ENCODE data around the gene NRL.

NRL gene

GRCh38 chr14:24098927-24099813, 15.6 kb downstream of the NRL start:
- no peak for TF ChIP-seq CTCF (IDR thresholded peaks at IDR 0.05; ENCODE audit: insufficient read depth, low read depth, low read length, missing control alignments)
- no peak for DNase-seq (ENCODE audit: low read depth)
- no peak overlapping the region for H3K4me3 ChIP-seq (ENCODE audit: low read length)

- no peak for TF ChIP-seq CTCF (IDR thresholded peaks at IDR 0.05; ENCODE audit: insufficient read depth, low read depth, low read length, missing control alignments)
- H3K4me3 ChIP-seq (ENCODE audit: low read length): no peak overlapping the region
- no peak for DNase-seq (ENCODE audit: low read depth)
Observed at GRCh38 chr14:24098229-24098926, 16.4 kb downstream of the NRL start.

- no peak for TF ChIP-seq CTCF (IDR thresholded peaks at IDR 0.05; ENCODE audit: insufficient read depth, low read depth, low read length, missing control alignments)
- no peak for DNase-seq (ENCODE audit: low read depth)
- H3K4me3 ChIP-seq (ENCODE audit: low read length): no peak overlapping the region
Observed at GRCh38 chr14:24096545-24097181, 18.1 kb downstream of the NRL start.

GRCh38 chr14:24095271-24096068, 19.3 kb downstream of the NRL start:
- DNase-seq (ENCODE audit: low read depth): no peak
- no peak for TF ChIP-seq CTCF (IDR thresholded peaks at IDR 0.05; ENCODE audit: insufficient read depth, low read depth, low read length, missing control alignments)
- peak overlapping the region; percentile 79 for H3K4me3 ChIP-seq (ENCODE audit: low read length)

- DNase-seq (ENCODE audit: low read depth): no peak
- no peak for TF ChIP-seq CTCF (IDR thresholded peaks at IDR 0.05; ENCODE audit: insufficient read depth, low read depth, low read length, missing control alignments)
- peak overlapping the region; percentile 79 for H3K4me3 ChIP-seq (ENCODE audit: low read length)
Observed at GRCh38 chr14:24094841-24095270, 19.9 kb downstream of the NRL start.
